WTC11 (cell line): ENCODE results near the gene CD22. TPM values are rescaled to one million over a fixed set of nuclear protein-coding genes. Genes with fewer than 3 reads are reported as not detected.

Experiments used
- ATAC-seq: fragments of 200-7000 bp; cut with Tn5 transposase; 2 replicates; pipeline ENCODE4 v1.10.0; 2021; ENCODE audit warnings: mild to moderate bottlenecking, moderate library complexity
- CTCF ChIA-PET: fragments of 300-600 bp; sonication (Branson Sonifier 250); formaldehyde crosslinking; loops from one replicate; lab custom pipeline; 2021; ENCODE audit warnings: antibody characterized with exemption; lab: Charles Lee
- POLR2A ChIA-PET: fragments of 350-600 bp; sonication (Branson Sonifier 250); formaldehyde crosslinking; loops from one replicate; lab custom pipeline; 2021; ENCODE audit warnings: antibody characterized with exemption; lab: Charles Lee
- DNase-seq: peaks from one replicate; pipeline ENCODE4 v3.0.0; 2021; ENCODE audit warnings: low spot score
- H3K27ac Mint-ChIP-seq: 2 replicates; pipeline ENCODE4 v1.8.0; 2021; ENCODE audit warnings: mixed read lengths
- H3K27me3 Mint-ChIP-seq: 2 replicates; pipeline ENCODE4 v1.8.0; 2021; ENCODE audit warnings: low read depth, mild to moderate bottlenecking, moderate library complexity, mixed read lengths
- H3K36me3 Mint-ChIP-seq: 2 replicates; pipeline ENCODE4 v1.8.0; 2021; ENCODE audit warnings: mixed read lengths
- H3K4me1 Mint-ChIP-seq: 2 replicates; pipeline ENCODE4 v1.8.0; 2022; ENCODE audit warnings: mixed read lengths
- H3K4me3 Mint-ChIP-seq: 2 replicates; pipeline ENCODE4 v1.8.0; 2021; ENCODE audit warnings: mild to moderate bottlenecking, moderate library complexity, mixed read lengths
- H3K9me3 Mint-ChIP-seq: 2 replicates; pipeline ENCODE4 v1.8.0; 2021; ENCODE audit warnings: mixed read lengths
- FOXK1 ChIP-seq: sonication (generic); formaldehyde crosslinking; IDR thresholded peaks from 2 replicates; pipeline ENCODE4 v1.8.0; 2022; ENCODE audit warnings: mild to moderate bottlenecking, moderate library complexity, missing genetic modification reagents
- NFATC4 ChIP-seq: fragments of 250-450 bp; sonication (Bioruptor Pico); IDR thresholded peaks from 2 replicates; pipeline ENCODE4 v1.9.0; 2021; ENCODE audit warnings: mild to moderate bottlenecking
- NR2C2 ChIP-seq: sonication (generic); formaldehyde crosslinking; IDR thresholded peaks from 2 replicates; pipeline ENCODE4 v1.8.0; 2022; ENCODE audit warnings: mild to moderate bottlenecking, missing genetic modification reagents
- USF1 ChIP-seq: sonication (generic); formaldehyde crosslinking; IDR thresholded peaks from 2 replicates; pipeline ENCODE4 v1.8.0; 2022; ENCODE audit warnings: mild to moderate bottlenecking, missing genetic modification reagents
- ZBTB21 ChIP-seq: sonication (generic); formaldehyde crosslinking; IDR thresholded peaks from 2 replicates; pipeline ENCODE4 v1.8.1; 2023; ENCODE audit warnings: mild to moderate bottlenecking, missing genetic modification reagents, borderline replicate concordance
- ZNF671 ChIP-seq: fragments of 250-450 bp; sonication (Bioruptor Pico); IDR thresholded peaks from 2 replicates; pipeline ENCODE4 v1.8.0; 2021; ENCODE audit warnings: mild to moderate bottlenecking
- microRNA-seq: library from miRNA; unstranded; fragments of <30 nt; microRNA quantifications from one replicate; pipeline ENCODE4 v1.2.0, GENCODE V29; 2022; ENCODE audit warnings: borderline number of aligned reads
- total RNA-seq: library from RNA; stranded (reverse); gene quantifications from 3 replicates; pipeline ENCODE4 v1.2.3, GENCODE V29; 2021
- TF ChIP-seq, protein P1 (sequence below): sonication (generic); formaldehyde crosslinking; conservative IDR thresholded peaks from 2 replicates; pipeline ENCODE4 v1.8.1; 2023; ENCODE audit warnings: mild to moderate bottlenecking, low read depth, missing genetic modification reagents, moderate library complexity
- TF ChIP-seq, protein P2 (sequence below): sonication (generic); formaldehyde crosslinking; IDR thresholded peaks from 2 replicates; pipeline ENCODE4 v1.8.1; 2022; ENCODE audit warnings: low read depth, mild to moderate bottlenecking, moderate library complexity, missing genetic modification reagents, borderline replicate concordance
- TF ChIP-seq, protein P3 (sequence below): sonication (generic); formaldehyde crosslinking; IDR thresholded peaks from 2 replicates; pipeline ENCODE4 v1.8.1; 2023; ENCODE audit warnings: mild to moderate bottlenecking, missing genetic modification reagents
- TF ChIP-seq, protein P4 (sequence below): fragments of 250-450 bp; sonication (Bioruptor Pico); IDR thresholded peaks from 2 replicates; pipeline ENCODE4 v1.9.0; 2021; ENCODE audit warnings: mild to moderate bottlenecking

CD22 gene
- total RNA-seq, 1 experiment from 2014 or later, result 0.28 TPM

GRCh38 chr19:35395382-35396199, 66.6 kb downstream of the CD22 start:
- ChIA-PET CTCF (interaction anchor here (0.6 kb wide), 1 partner anchor 328 kb away, joined by 3 read pairs; no protein-coding TSS in a partner anchor), POLR2A (no interaction called here)
- H3K27ac Mint-ChIP-seq, result no peak overlapping the region
- no peaks in the 10 kb centered on the region for H3K4me1 Mint-ChIP-seq
- DNase-seq (peak; percentile 24), ATAC-seq (peak; percentile 57)
- TF ChIP-seq ZBTB21 (CRISPR knock-in tag) (no peak), NR2C2 (CRISPR knock-in tag) (no peak)
- TF ChIP-seq, protein P1, sequence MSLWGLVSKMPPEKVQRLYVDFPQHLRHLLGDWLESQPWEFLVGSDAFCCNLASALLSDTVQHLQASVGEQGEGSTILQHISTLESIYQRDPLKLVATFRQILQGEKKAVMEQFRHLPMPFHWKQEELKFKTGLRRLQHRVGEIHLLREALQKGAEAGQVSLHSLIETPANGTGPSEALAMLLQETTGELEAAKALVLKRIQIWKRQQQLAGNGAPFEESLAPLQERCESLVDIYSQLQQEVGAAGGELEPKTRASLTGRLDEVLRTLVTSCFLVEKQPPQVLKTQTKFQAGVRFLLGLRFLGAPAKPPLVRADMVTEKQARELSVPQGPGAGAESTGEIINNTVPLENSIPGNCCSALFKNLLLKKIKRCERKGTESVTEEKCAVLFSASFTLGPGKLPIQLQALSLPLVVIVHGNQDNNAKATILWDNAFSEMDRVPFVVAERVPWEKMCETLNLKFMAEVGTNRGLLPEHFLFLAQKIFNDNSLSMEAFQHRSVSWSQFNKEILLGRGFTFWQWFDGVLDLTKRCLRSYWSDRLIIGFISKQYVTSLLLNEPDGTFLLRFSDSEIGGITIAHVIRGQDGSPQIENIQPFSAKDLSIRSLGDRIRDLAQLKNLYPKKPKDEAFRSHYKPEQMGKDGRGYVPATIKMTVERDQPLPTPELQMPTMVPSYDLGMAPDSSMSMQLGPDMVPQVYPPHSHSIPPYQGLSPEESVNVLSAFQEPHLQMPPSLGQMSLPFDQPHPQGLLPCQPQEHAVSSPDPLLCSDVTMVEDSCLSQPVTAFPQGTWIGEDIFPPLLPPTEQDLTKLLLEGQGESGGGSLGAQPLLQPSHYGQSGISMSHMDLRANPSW, result no peak
- TF ChIP-seq, protein P2, sequence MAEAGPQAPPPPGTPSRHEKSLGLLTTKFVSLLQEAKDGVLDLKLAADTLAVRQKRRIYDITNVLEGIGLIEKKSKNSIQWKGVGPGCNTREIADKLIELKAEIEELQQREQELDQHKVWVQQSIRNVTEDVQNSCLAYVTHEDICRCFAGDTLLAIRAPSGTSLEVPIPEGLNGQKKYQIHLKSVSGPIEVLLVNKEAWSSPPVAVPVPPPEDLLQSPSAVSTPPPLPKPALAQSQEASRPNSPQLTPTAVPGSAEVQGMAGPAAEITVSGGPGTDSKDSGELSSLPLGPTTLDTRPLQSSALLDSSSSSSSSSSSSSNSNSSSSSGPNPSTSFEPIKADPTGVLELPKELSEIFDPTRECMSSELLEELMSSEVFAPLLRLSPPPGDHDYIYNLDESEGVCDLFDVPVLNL (CRISPR knock-in tag), result no peak
- TF ChIP-seq, protein P3, sequence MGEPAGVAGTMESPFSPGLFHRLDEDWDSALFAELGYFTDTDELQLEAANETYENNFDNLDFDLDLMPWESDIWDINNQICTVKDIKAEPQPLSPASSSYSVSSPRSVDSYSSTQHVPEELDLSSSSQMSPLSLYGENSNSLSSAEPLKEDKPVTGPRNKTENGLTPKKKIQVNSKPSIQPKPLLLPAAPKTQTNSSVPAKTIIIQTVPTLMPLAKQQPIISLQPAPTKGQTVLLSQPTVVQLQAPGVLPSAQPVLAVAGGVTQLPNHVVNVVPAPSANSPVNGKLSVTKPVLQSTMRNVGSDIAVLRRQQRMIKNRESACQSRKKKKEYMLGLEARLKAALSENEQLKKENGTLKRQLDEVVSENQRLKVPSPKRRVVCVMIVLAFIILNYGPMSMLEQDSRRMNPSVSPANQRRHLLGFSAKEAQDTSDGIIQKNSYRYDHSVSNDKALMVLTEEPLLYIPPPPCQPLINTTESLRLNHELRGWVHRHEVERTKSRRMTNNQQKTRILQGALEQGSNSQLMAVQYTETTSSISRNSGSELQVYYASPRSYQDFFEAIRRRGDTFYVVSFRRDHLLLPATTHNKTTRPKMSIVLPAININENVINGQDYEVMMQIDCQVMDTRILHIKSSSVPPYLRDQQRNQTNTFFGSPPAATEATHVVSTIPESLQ, result no peak
- TF ChIP-seq, protein P4, sequence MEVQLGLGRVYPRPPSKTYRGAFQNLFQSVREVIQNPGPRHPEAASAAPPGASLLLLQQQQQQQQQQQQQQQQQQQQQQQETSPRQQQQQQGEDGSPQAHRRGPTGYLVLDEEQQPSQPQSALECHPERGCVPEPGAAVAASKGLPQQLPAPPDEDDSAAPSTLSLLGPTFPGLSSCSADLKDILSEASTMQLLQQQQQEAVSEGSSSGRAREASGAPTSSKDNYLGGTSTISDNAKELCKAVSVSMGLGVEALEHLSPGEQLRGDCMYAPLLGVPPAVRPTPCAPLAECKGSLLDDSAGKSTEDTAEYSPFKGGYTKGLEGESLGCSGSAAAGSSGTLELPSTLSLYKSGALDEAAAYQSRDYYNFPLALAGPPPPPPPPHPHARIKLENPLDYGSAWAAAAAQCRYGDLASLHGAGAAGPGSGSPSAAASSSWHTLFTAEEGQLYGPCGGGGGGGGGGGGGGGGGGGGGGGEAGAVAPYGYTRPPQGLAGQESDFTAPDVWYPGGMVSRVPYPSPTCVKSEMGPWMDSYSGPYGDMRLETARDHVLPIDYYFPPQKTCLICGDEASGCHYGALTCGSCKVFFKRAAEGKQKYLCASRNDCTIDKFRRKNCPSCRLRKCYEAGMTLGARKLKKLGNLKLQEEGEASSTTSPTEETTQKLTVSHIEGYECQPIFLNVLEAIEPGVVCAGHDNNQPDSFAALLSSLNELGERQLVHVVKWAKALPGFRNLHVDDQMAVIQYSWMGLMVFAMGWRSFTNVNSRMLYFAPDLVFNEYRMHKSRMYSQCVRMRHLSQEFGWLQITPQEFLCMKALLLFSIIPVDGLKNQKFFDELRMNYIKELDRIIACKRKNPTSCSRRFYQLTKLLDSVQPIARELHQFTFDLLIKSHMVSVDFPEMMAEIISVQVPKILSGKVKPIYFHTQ (CRISPR knock-in tag), result no peak
- H3K9me3 Mint-ChIP-seq, result no peaks in the 10 kb centered on the region
- no peaks in the 10 kb centered on the region for H3K27me3 Mint-ChIP-seq
- no peak overlapping the region for H3K4me3 Mint-ChIP-seq
- H3K36me3 Mint-ChIP-seq, result no peaks in the 10 kb centered on the region

DNA sequence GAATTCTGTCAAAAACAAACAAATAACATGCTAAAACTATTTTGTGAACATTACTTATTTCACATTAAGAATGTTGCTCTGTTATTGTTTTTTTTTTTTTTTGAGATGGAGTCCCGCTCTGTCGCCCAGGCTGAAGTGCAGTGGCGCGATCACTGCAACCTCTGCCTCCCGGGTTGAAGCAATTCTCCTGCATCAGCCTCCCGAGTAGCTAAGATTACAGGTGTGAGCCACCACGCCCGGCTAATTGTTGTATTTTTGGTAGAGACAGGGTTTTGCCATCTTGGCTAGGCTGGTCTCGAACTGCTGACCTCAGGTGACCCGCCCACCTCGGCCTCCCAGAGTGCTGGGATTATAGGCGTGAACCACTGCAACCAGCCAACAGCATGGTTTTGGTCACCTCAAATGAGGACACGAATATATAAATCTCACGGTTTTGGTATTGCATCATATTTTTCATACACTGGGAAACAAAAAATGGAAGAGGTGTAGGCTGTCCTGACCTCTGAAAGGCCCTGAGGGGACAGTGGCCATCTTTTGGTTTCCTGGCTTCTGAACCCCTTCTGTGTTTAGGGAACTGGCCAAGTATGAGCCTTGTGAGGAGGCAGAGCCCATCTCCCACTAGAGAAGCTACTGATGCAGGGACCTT, 67.4 kb downstream of the CD22 start:
- ChIA-PET CTCF (no interaction called here), POLR2A (no interaction called here)
- H3K27me3 Mint-ChIP-seq, result no peaks in the 10 kb centered on the region

More for the DNA sequence above, 67.4 kb downstream of the CD22 start:
- ATAC-seq, result no peak
- no peak for DNase-seq
- Mint-ChIP-seq H3K4me3 (no peak overlapping the region), H3K9me3 (no peaks in the 10 kb centered on the region), H3K4me1 (no peaks in the 10 kb centered on the region), H3K27ac (no peak overlapping the region), H3K36me3 (no peaks in the 10 kb centered on the region)
- TF ChIP-seq NFATC4 (CRISPR knock-in tag) (no peak), USF1 (CRISPR knock-in tag) (no peak), FOXK1 (CRISPR knock-in tag) (no peak), ZNF671 (CRISPR knock-in tag) (no peak)

Small RNAs within 50 kb of the gene (microRNA-seq; reads per million reads assigned to microRNA genes)
- not detected for gene MIR5196

Other genes with a start within 250 kb of the CD22 start
- 1.0 to 1.8 TPM (median 1.2 TPM) in 3 replicates for gene FXYD3, start 213.4 kb upstream of the CD22 start, total RNA-seq
- gene LGI4, start 194.1 kb upstream of the CD22 start, total RNA-seq, result 14.2 to 15.7 TPM (median 15.1 TPM) in 3 replicates
- gene FXYD1, start 190.4 kb upstream of the CD22 start, total RNA-seq, result 11.3 to 13.4 TPM (median 13.3 TPM) in 3 replicates
- gene FXYD7, start 185.9 kb upstream of the CD22 start, total RNA-seq, result 16.7 to 16.9 TPM (median 16.9 TPM) in 3 replicates
- 114 to 135 TPM (median 128 TPM) in 3 replicates for gene FXYD5, start 174.5 kb upstream of the CD22 start, total RNA-seq
- 0.16 to 0.20 TPM in 2 of 3 replicates, not detected in the other for gene FAM187B, start 100.4 kb upstream of the CD22 start, total RNA-seq
- 126 to 132 TPM (median 130 TPM) in 3 replicates for gene LSR, start 80.2 kb upstream of the CD22 start, total RNA-seq
- 109 to 127 TPM (median 120 TPM) in 3 replicates for gene USF2, start 60.2 kb upstream of the CD22 start, total RNA-seq
- 0.11 to 0.22 TPM (median 0.14 TPM) in 3 replicates for gene HAMP, start 46.7 kb upstream of the CD22 start, total RNA-seq
- gene MAG, start 37.0 kb upstream of the CD22 start, total RNA-seq, result 0.23 to 0.53 TPM (median 0.46 TPM) in 3 replicates
- 0.07 TPM in 1 of 3 replicates, not detected in the others for gene FFAR1, start 18.7 kb downstream of the CD22 start, total RNA-seq
- gene FFAR3, start 29.3 kb downstream of the CD22 start, total RNA-seq, result not detected in 3 replicates
- not detected in 3 replicates for gene GPR42, start 41.9 kb downstream of the CD22 start, total RNA-seq
- gene FFAR2, start 119.1 kb downstream of the CD22 start, total RNA-seq, result not detected in 3 replicates
- 1.3 to 3.2 TPM (median 1.7 TPM) in 3 replicates for gene KRTDAP, start 161.3 kb downstream of the CD22 start, total RNA-seq
- gene DMKN, start 184.5 kb downstream of the CD22 start, total RNA-seq, result 284 to 302 TPM (median 285 TPM) in 3 replicates
- 0.15 to 0.39 TPM in 2 of 3 replicates, not detected in the other for gene SBSN, start 199.1 kb downstream of the CD22 start, total RNA-seq
- gene GAPDHS, start 204.3 kb downstream of the CD22 start, total RNA-seq, result 0.20 to 0.30 TPM in 2 of 3 replicates, not detected in the other
- 132 to 135 TPM (median 132 TPM) in 3 replicates for gene TMEM147, start 216.4 kb downstream of the CD22 start, total RNA-seq
- gene ATP4A, start 234.5 kb downstream of the CD22 start, total RNA-seq, result 0.59 to 1.2 TPM (median 1.1 TPM) in 3 replicates